Uterus (tissue), 4 donors: ENCODE data around the gene CLPSL1. TPM values are rescaled to one million over a fixed set of nuclear protein-coding genes. Genes with fewer than 3 reads are reported as not detected.

Source experiments
- DNase-seq, 2 donors: peaks; one replicate each; pipeline ENCODE4 v3.0.0-alpha.2; 2019 to 2020
- H3K27ac ChIP-seq, 2 donors: fragments of 200-600 bp; sonication (generic); 1 replicate in 1 of 2; 2 replicates in 1 of 2; pipeline ENCODE4 v1.5.1; 2016 to 2018
- H3K27me3 ChIP-seq, 2 donors: fragments of 200-600 bp; sonication (generic); one replicate each; pipeline ENCODE4 v1.5.1; 2018 to 2019; ENCODE audit warnings: control low read depth in 1 of 2
- H3K36me3 ChIP-seq, 2 donors: fragments of 200-600 bp; sonication (generic); one replicate each; pipeline ENCODE4 v1.5.1; 2019; ENCODE audit warnings: control low read depth in 1 of 2
- H3K4me1 ChIP-seq, 2 donors: fragments of 200-600 bp; sonication (generic); one replicate each; pipeline ENCODE4 v1.5.1; 2018 to 2019; ENCODE audit warnings: control low read depth in 1 of 2
- H3K4me3 ChIP-seq, 2 donors: fragments of 200-600 bp; sonication (generic); 1 replicate in 1 of 2; 2 replicates in 1 of 2; pipeline ENCODE4 v1.5.1; 2018 to 2019; ENCODE audit warnings: mild to moderate bottlenecking in 1 of 2
- H3K9me3 ChIP-seq, 2 donors: fragments of 200-600 bp; sonication (generic); one replicate each; pipeline ENCODE4 v1.5.1; 2019; ENCODE audit warnings: control low read depth in 1 of 2
- POLR2A ChIP-seq, 2 donors: fragments of 450-650 bp; IDR thresholded peaks; one replicate each; pipeline ENCODE4 v1.6.1; 2016; ENCODE audit warnings: antibody characterized with exemption in 2 of 2, mild to moderate bottlenecking in 1 of 2, moderate library complexity in 1 of 2
- intact Hi-C: fragments of 100-400 bp; cut with DNase I; formaldehyde crosslinking; loops from one replicate; pipeline ENCODE4 v1.15.1; 2023; ENCODE audit warnings: low total_unique reads
- total RNA-seq, 4 donors: library from RNA; depleted of rRNA in 3 of 4; stranded (reverse); fragments of >200 nt in 3 of 4; gene quantifications; one replicate each; pipeline versions ENCODE4 v1.1.0 to v1.2.4, GENCODE V29; 2014 to 2023
- TF ChIP-seq, protein P1 (sequence below), 4 experiments: fragments of 200-600 bp in 2 of 4; fragments of 450-650 bp in 2 of 4; sonication (generic) in 2 of 4; IDR thresholded peaks; one replicate each; pipeline ENCODE4 v1.5.1; 2016 to 2019; ENCODE audit warnings: antibody characterized with exemption in 4 of 4, mild to moderate bottlenecking in 2 of 4, moderate library complexity in 1 of 4
- donor health status: DM: yes; HTN: yes; CAD: no.

The CLPSL1 gene
- total RNA-seq, 4 donors from 2014 or later: not detected

DNA sequence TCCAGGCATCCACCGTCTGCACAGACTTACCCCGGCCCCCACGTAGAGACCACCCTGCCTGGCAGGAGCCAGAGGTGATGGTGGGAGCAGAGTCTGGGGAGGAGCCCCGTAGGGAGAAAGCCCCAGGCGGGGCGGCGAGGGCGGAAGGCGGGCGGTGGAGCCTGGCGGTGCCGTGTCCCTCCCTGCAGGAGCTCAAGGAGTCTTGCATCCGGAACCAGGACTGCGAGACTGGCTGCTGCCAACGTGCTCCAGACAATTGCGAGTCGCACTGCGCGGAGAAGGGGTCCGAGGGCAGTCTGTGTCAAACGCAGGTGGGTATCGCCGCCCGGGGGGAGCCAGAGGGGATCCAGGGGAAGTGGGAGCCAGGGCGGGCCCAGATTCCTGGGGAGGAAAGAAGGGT, 6.0 kb downstream of the CLPSL1 start:
- Histone ChIP-seq H3K4me3 (no peak overlapping the region), H3K36me3 (no peaks in the 10 kb centered on the region), H3K4me1 (no peaks in the 10 kb centered on the region), H3K27ac (no peak overlapping the region), H3K9me3 (no peaks in the 10 kb centered on the region), H3K27me3 (peaks cover 3 to 4% of the 10 kb centered on the region in 2 donors)
- intact Hi-C loops: no loop called here
- no peak for DNase-seq
- TF ChIP-seq, protein P1, sequence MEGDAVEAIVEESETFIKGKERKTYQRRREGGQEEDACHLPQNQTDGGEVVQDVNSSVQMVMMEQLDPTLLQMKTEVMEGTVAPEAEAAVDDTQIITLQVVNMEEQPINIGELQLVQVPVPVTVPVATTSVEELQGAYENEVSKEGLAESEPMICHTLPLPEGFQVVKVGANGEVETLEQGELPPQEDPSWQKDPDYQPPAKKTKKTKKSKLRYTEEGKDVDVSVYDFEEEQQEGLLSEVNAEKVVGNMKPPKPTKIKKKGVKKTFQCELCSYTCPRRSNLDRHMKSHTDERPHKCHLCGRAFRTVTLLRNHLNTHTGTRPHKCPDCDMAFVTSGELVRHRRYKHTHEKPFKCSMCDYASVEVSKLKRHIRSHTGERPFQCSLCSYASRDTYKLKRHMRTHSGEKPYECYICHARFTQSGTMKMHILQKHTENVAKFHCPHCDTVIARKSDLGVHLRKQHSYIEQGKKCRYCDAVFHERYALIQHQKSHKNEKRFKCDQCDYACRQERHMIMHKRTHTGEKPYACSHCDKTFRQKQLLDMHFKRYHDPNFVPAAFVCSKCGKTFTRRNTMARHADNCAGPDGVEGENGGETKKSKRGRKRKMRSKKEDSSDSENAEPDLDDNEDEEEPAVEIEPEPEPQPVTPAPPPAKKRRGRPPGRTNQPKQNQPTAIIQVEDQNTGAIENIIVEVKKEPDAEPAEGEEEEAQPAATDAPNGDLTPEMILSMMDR (IDR thresholded peaks at IDR 0.05): no peak
- no peak for TF ChIP-seq POLR2A (IDR thresholded peaks at IDR 0.05)

- no peaks in the 10 kb centered on the region for H3K4me1 ChIP-seq
- peaks cover 3 to 4% of the 10 kb centered on the region in 2 donors for H3K27me3 ChIP-seq
- no peaks in the 10 kb centered on the region for H3K36me3 ChIP-seq
- no peaks in the 10 kb centered on the region for H3K9me3 ChIP-seq
- no peak overlapping the region for H3K27ac ChIP-seq
- no peak for DNase-seq
- no peak overlapping the region for H3K4me3 ChIP-seq
- intact Hi-C loops: no loop called here
- TF ChIP-seq POLR2A (IDR thresholded peaks at IDR 0.05): no peak
- TF ChIP-seq, protein P1 (IDR thresholded peaks at IDR 0.05): no peak
These were observed 6.7 kb downstream of the CLPSL1 start for GRCh38 chr6:35787266-35788218.

DNA sequence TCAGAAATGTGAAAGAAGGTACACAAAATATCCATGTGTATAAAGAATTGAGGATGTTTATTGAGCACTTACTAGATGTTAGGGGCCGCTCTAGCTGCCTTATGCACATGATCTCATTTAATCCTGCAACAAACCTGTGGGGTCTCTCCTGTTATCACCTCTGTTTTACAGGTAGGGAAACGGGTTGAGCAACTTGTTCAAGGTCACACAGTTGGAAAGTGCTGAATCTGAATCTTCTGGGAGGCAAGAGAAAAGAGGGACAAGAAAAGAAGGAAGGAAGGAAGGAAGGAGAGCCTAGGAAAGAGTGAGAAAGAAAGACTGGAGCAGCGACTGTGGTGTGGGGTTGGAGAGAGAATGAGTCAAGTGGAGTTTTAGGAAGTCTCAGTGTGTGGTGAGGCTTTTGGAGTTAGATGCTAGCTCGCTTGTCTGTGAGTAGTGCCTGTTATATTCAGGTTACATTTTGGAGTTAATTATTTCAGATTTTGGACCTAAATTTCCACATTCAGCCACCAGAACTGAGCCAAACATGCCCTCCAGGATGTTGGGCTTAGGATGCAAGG, 7.7 kb downstream of the CLPSL1 start:
- H3K9me3 ChIP-seq: no peaks in the 10 kb centered on the region
- no peak overlapping the region for H3K4me3 ChIP-seq
- no peaks in the 10 kb centered on the region for H3K36me3 ChIP-seq
- no peaks in the 10 kb centered on the region for H3K4me1 ChIP-seq
- H3K27me3 ChIP-seq: peaks cover 3 to 4% of the 10 kb centered on the region in 2 donors
- TF ChIP-seq POLR2A (IDR thresholded peaks at IDR 0.05): no peak
- TF ChIP-seq, protein P1 (IDR thresholded peaks at IDR 0.05): no peak
- intact Hi-C loops: no loop called here
- no peak overlapping the region for H3K27ac ChIP-seq
- DNase-seq: no peak

DNA sequence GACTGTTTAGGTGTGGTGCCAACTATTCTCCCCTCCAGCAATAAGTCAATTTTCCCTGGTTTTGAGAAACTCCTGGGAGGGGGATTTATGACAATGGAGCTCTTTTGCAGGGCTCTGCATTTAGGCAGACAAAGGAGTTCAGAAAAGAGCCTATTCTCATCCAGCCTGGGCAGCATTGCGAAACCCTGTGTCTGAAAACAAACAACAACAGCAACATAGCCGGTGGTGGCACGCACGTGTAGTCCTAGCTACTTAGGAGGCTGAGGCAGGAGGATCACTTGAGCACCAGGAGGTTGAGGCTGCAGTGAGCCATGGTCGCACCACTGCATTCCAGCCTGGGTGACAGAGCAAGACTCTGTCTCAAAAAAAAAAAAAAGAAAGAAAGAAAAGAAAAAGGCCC, 9.9 kb downstream of the CLPSL1 start:
- Histone ChIP-seq H3K27me3 (peaks cover 3 to 4% of the 10 kb centered on the region in 2 donors), H3K27ac (no peak overlapping the region), H3K4me1 (no peaks in the 10 kb centered on the region), H3K9me3 (no peaks in the 10 kb centered on the region), H3K36me3 (no peaks in the 10 kb centered on the region), H3K4me3 (no peak overlapping the region)
- TF ChIP-seq, protein P1 (IDR thresholded peaks at IDR 0.05): no peak
- TF ChIP-seq POLR2A (IDR thresholded peaks at IDR 0.05): no peak
- intact Hi-C loops: no loop called here
- no peak for DNase-seq
